SK-N-SH treated with all-trans-retinoic acid at 6 μM for 48 hours (cell line): Measurements from ENCODE around the gene ABHD4.

Source experiments
- ATAC-seq: fragments of 200-7000 bp; cut with Tn5 transposase; 3 replicates; pipeline ENCODE4 v1.9.1; 2020; ENCODE audit warnings: mild to moderate bottlenecking, moderate library complexity
- BACH2 ChIP-seq: fragments of 250-450 bp; sonication (Bioruptor Pico); IDR thresholded peaks from 2 replicates; pipeline ENCODE4 v1.9.0; 2021; ENCODE audit warnings: mild to moderate bottlenecking, borderline replicate concordance
- CREB5 ChIP-seq: fragments of 250-450 bp; sonication (Bioruptor Pico); IDR thresholded peaks from 2 replicates; pipeline ENCODE4 v1.5.1; 2020; ENCODE audit warnings: low read depth, mild to moderate bottlenecking, moderate library complexity
- CSDC2 ChIP-seq: fragments of 250-450 bp; sonication (Bioruptor Pico); IDR thresholded peaks from 2 replicates; pipeline ENCODE4 v1.5.0; 2020; ENCODE audit warnings: mild to moderate bottlenecking, moderate library complexity
- CSRNP3 ChIP-seq: fragments of 250-450 bp; sonication (Bioruptor Pico); IDR thresholded peaks from 2 replicates; pipeline ENCODE4 v1.5.1; 2021; ENCODE audit warnings: mild to moderate bottlenecking, moderate library complexity
- ESRRG ChIP-seq: fragments of 250-450 bp; sonication (Bioruptor Pico); IDR thresholded peaks from 2 replicates; pipeline ENCODE4 v1.6.1; 2021; ENCODE audit warnings: mild to moderate bottlenecking
- GLIS3 ChIP-seq: fragments of 250-450 bp; sonication (Bioruptor Pico); IDR thresholded peaks from 2 replicates; pipeline ENCODE4 v1.5.0; 2020; ENCODE audit warnings: mild to moderate bottlenecking, moderate library complexity
- ISL1 ChIP-seq: fragments of 250-450 bp; sonication (Bioruptor Pico); IDR thresholded peaks from 2 replicates; pipeline ENCODE4 v2.1.2; 2022; ENCODE audit warnings: mild to moderate bottlenecking, moderate library complexity
- OSR1 ChIP-seq: fragments of 250-450 bp; sonication (Bioruptor Pico); IDR thresholded peaks from 2 replicates; pipeline ENCODE4 v1.8.0; 2022; ENCODE audit warnings: moderate library complexity, mild to moderate bottlenecking, inconsistent platforms
- PATZ1 ChIP-seq: fragments of 250-450 bp; sonication (Bioruptor Pico); IDR thresholded peaks from 2 replicates; pipeline ENCODE4 v1.8.0; 2020; ENCODE audit warnings: mild to moderate bottlenecking, moderate library complexity, borderline replicate concordance
- POU6F1 ChIP-seq: fragments of 250-450 bp; sonication (Bioruptor Pico); IDR thresholded peaks from 2 replicates; pipeline ENCODE4 v1.8.0; 2021; ENCODE audit warnings: low read depth, mild to moderate bottlenecking, moderate library complexity, borderline replicate concordance
- PPARA ChIP-seq: fragments of 250-450 bp; sonication (Bioruptor Pico); IDR thresholded peaks from 2 replicates; pipeline ENCODE4 v1.5.0; 2020; ENCODE audit warnings: mild to moderate bottlenecking, borderline replicate concordance
- RARB ChIP-seq: fragments of 250-450 bp; sonication (Bioruptor Pico); IDR thresholded peaks from 2 replicates; pipeline ENCODE4 v1.8.0; 2021; ENCODE audit warnings: mild to moderate bottlenecking, moderate library complexity
- TCF4 ChIP-seq: fragments of 250-450 bp; sonication (Bioruptor Pico); IDR thresholded peaks from 2 replicates; pipeline ENCODE4 v1.8.0; 2021; ENCODE audit warnings: mild to moderate bottlenecking, moderate library complexity, borderline replicate concordance
- TOX ChIP-seq: fragments of 250-450 bp; sonication (Bioruptor Pico); IDR thresholded peaks from 2 replicates; pipeline ENCODE4 v1.8.0; 2021; ENCODE audit warnings: mild to moderate bottlenecking, moderate library complexity, borderline replicate concordance
- TSHZ2 ChIP-seq: fragments of 250-450 bp; sonication (Bioruptor Pico); IDR thresholded peaks from 2 replicates; pipeline ENCODE4 v1.5.0; 2020; ENCODE audit warnings: mild to moderate bottlenecking, moderate library complexity
- ZC3H10 ChIP-seq: fragments of 250-450 bp; sonication (Bioruptor Pico); IDR thresholded peaks from 2 replicates; pipeline ENCODE4 v1.5.1; 2021; ENCODE audit warnings: mild to moderate bottlenecking, moderate library complexity
- ZFP3 ChIP-seq: fragments of 250-450 bp; sonication (Bioruptor Pico); IDR thresholded peaks from 2 replicates; pipeline ENCODE4 v1.5.0; 2020; ENCODE audit warnings: mild to moderate bottlenecking, moderate library complexity
- ZFP30 ChIP-seq: fragments of 450-650 bp; formaldehyde crosslinking; IDR thresholded peaks from 2 replicates; pipeline ENCODE4 v1.5.0; 2022; ENCODE audit warnings: mild to moderate bottlenecking, moderate library complexity
- ZNF8 ChIP-seq: fragments of 450-650 bp; formaldehyde crosslinking; IDR thresholded peaks from 2 replicates; pipeline ENCODE4 v1.5.0; 2020; ENCODE audit warnings: mild to moderate bottlenecking, moderate library complexity

Gene ABHD4

GRCh38 chr14:22606380-22606779 lies 8.3 kb downstream of the ABHD4 start (continued):
- TF ChIP-seq POU6F1 = no peak
- TF ChIP-seq ISL1 (CRISPR knock-in tag) = no peak
- no peak for TF ChIP-seq BACH2 (CRISPR knock-in tag)
- TF ChIP-seq ZFP30 (CRISPR knock-in tag) = no peak
- no peak for TF ChIP-seq TOX
- TF ChIP-seq PATZ1 = no peak
- TF ChIP-seq GLIS3 = no peak
- TF ChIP-seq, all 23 proteins: peak for 0

- TF ChIP-seq TCF4 (CRISPR knock-in tag) (no peak), ZC3H10 (CRISPR knock-in tag) (no peak), CSRNP3 (CRISPR knock-in tag) (no peak), BACH2 (CRISPR knock-in tag) (no peak), PATZ1 (no peak), TSHZ2 (no peak), CSDC2 (CRISPR knock-in tag) (no peak), ZFP3 (no peak), OSR1 (CRISPR knock-in tag) (no peak), ZNF8 (no peak), RARB (CRISPR knock-in tag) (no peak), ISL1 (CRISPR knock-in tag) (no peak), PPARA (no peak), CREB5 (no peak), GLIS3 (no peak), ZFP30 (CRISPR knock-in tag) (no peak), ESRRG (CRISPR knock-in tag) (no peak)
- no peak for ATAC-seq
These were observed 9.2 kb downstream of the ABHD4 start for GRCh38 chr14:22607291-22607690.

GRCh38 chr14:22610931-22611330 lies 12.8 kb downstream of the ABHD4 start:
- no peak for ATAC-seq
- no peak for TF ChIP-seq TCF4 (CRISPR knock-in tag)
- no peak for TF ChIP-seq RARB (CRISPR knock-in tag)
- TF ChIP-seq PPARA = no peak
